ENCODE data around the gene FLAD1.

The FLAD1 gene

GRCh38 chr1:154952664-154953063 is 30.5 kb upstream of the FLAD1 start:
- no peak for DNase-seq

DNA sequence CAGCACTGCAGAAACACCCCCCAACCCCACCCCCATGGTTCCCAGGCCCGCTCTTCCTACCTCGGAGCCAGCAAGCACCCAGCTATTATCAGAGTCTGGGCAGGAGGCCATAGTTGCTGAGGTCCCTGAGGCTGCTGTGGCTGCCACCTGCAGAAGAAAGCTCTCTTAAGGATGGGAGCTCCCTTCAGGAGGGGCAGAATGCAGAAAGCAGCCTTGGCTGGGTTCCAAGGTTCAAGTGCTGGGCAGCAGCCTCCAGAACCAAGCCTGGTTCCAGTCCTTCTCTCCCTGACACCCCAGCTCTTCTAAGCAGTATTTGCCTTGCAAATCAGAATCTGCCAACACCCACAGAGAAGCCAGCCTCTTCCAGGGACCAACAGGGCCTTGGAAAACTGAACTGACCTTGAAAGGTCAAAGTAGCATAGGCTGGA is 29.5 kb upstream of the FLAD1 start:
- DNase-seq = no peak

DNA sequence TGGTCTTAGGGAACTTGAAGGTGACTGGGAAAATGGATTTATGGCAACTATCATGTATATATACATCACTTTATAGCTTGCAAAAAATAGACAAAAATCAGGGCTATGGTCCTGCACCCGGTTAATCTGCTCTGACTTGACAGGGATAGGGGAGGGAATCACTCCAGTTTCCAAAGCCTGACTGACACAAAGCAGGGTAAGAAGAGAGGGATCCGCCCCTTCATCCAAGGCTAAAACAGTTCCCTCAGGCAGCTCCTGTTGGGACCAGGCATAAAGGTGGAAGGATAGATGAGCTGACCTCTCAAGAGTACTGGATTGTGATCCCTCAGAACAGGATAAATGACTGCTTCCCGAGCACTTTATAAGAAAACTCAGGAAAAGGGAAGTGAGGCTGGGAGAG is 28.6 kb upstream of the FLAD1 start:
- DNase-seq = no peak

DNA sequence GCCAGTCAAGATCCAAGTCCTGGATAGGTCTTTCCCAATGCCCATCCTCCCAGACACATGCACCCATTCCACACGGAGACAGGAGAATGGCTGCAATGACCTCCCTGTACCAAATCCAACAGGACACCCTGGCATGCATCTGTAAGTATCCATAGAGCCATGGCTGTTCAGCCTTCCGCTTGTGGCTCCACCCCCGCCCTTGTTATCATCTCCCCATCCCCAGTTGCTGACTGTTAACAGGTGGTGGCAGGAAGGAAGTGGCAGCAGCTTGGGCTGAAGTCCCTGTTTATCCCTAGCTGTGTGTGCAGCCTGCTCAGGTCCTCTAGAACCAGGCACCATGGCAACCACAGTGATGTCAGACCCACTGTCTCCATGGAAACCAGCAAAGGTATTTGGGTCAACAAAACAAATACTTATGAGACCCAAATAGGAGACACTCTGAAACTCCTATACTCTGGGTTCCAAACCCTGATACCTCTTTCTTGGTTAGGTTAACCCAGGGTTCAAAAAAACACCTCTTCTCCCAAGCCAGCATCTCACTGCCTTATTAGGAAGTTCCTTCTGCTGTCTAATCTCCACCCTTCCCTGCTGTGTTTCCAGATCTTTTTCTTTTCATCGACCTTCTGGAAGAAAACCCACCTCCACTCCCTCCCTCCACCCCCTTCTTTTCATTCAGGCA is 28.0 kb upstream of the FLAD1 start:
- peak; percentile 96 for DNase-seq

GRCh38 chr1:154955718-154956543 is 27.2 kb upstream of the FLAD1 start, which contains the start of gene PBXIP1:
Gene PBXIP1 (minus strand): TSS chr1:154956099. CDS start chr1:154953721, 2,378 bp downstream.
- peak; percentile 76 for DNase-seq

GRCh38 chr1:154956544-154956941 is 26.6 kb upstream of the FLAD1 start:
- no peak for DNase-seq

DNA sequence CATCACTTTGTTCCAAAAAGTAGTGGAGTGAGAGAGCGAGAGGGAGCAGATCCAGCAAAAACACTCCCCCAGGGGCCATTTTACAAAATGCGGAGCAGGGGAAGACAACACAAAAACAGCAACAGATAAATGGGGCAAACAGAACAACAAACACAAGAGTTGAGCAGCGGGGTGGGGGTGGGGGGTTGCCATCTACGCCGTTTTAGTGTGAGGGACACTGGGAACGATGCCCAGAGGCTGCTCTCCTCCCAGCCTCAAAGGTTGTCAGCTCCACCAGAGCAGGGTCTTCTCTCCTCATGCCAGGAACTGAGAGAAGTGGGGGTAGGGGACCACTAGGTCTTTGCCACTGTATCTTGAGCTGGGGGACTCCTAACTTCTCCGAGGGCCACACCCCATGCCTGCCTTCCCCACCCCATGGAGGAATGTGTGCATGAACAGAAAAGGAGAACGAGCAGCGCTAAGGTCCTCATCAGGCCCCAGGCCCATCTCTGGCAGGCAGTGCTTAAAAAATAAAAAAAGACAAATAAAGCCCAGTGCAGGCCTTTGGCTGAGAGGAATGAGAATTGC is 26.0 kb upstream of the FLAD1 start:
- DNase-seq = no peak

DNA sequence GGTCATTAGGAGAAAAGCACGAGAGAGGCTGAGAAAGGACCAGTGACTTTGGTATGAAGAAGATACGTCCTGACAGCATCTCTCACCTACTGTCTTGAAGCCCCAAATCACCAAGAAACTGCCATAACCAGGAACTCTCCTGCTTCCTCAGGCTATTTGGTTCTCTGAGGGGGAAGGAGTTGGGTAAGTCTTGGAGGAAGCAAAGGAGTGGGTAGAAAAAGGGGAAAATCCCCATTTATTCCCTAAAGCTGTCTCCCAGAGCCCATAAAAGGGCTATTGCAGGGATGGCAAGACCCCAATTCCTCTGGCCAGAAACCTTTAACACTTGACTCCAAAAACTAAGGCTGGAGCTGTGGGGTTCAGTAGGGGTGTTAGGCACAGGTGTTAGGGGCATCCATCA is 25.1 kb upstream of the FLAD1 start:
- DNase-seq = no peak

- DNase-seq = no peak
Observed at GRCh38 chr1:154958681-154959425, 24.3 kb upstream of the FLAD1 start.

DNA sequence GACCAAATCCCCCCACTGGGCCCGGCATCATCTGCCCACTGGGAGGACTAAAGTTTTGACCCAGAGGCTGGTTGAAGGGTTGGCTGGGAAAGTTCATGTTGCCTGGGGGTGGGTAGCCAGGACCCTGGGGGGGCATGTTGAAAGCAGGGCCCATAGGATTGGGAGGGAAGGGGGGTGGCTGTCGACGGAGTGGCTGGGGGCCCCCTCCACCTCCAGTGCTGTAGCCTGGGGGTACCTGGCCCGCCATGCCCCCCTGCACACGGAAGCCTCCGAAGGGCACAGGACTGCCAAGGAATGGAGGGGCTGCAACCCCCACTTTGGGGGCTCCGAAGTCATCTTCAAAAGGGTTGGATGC is 23.7 kb upstream of the FLAD1 start:
- DNase-seq = no peak

GRCh38 chr1:154960446-154961136 is 22.6 kb upstream of the FLAD1 start:
- DNase-seq = no peak

DNA sequence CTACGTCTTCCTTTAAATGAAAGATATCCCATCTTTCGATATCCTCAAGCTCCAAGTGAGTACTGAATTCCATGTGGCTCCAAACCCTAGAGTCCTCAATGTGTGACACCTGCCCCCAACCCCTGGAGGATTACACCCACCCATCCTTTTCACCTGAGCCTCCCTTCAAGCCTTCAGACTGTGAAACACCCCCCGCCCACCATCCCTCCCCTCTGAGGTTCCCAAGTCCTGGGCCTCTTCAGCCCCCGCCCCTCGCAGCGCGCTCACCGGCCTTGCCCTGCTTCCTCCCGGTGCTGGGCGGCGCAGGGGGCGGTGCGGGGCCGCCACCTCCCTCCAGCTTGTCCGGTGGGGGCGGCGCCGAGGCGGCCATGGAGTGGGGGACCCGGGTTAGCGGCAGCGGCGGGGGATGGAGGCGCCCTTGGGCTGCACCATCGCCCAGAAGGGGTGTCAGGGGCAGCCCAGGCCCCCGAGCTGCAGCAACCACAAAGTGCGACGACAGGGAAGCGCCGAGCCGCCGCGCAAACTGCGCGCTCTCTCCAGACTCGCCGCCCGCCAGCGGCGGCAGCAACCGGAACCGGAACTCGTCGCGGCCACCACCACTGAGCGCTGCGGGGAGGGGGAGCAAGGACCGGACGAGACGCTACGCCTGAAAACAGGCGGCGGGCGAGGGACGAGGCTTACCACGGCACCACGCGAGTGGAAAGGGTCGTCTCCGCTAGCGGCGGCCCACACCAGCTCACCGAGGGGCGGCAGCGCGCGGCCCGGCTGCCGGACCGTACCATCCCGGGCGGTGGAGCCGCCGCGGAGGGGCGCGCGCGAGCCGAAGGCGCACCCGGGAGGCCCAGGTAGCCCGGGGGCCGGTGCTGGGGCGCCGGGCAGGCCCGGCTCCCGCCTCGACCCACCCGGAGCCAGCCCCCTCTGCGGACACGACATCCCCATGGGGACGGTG is 21.7 kb upstream of the FLAD1 start, which contains the start of gene PYGO2:
TSS of gene PYGO2 (minus strand) at position 576 of the 949 bp plus-strand sequence. CDS start at position 370, 206 bp downstream.
- DNase-seq = peak; percentile 75

DNA sequence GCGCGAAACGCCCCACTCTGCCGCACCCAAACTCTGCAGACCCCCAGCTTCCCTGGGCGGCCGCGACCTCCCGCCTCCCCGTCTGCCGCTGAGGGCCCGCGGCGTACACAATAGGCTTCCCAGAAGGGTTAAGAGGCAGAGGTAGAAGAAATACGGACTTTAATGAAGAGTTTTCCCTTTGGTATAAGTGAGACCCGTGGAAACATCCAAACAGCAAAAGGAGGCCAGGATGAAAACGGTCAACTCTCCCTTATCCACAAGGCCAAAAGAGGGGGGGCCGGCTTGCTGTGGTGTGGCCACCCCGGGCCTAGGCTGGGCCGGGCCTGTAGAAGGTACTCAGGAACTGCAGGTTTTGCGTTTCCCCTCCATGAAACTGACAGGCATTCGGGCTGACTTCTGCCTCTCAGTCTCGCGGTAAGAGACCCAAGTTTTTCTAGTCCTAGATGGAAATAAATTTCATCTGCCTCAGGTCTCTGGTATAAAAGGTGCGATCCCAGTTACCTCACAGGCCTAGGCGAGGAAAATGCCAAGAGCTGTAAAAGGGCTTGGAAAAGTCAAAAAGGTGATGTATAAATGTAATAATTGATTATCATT is 20.9 kb upstream of the FLAD1 start:
- DNase-seq = no peak

DNA sequence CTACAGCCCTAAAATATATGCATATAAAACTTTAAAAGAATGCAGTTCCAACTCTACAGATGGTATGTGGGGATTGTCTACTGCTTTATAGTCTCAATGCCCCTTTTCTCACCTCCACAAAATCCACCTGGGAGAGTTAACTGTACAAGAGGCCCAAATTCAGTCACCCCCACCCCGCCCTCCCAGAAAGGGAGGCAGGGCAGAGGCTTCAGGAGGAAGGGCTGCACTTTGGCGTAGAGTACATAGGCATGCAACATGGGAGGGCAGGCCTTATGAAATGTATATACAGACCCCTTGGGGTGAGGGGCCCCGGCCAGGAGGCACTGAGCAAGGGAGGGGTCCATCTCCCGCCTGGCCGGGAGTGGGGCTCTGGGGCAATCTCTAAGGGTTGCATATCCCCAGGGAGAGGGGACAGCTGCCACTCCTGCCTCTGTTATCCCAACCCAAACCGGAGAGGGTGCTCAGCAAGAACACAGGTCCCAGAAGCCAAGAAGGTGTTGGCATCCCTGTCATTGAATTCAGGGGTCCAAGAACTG is 20.3 kb upstream of the FLAD1 start:
- no peak for DNase-seq

- no peak for DNase-seq
Observed at GRCh38 chr1:154963643-154964042, 19.5 kb upstream of the FLAD1 start.

- no peak for DNase-seq
Observed at GRCh38 chr1:154964359-154964758, 18.8 kb upstream of the FLAD1 start.

GRCh38 chr1:154966111-154966510 is 17.0 kb upstream of the FLAD1 start:
- no peak for DNase-seq

GRCh38 chr1:154967331-154967950 is 15.7 kb upstream of the FLAD1 start:
- DNase-seq = no peak

DNA sequence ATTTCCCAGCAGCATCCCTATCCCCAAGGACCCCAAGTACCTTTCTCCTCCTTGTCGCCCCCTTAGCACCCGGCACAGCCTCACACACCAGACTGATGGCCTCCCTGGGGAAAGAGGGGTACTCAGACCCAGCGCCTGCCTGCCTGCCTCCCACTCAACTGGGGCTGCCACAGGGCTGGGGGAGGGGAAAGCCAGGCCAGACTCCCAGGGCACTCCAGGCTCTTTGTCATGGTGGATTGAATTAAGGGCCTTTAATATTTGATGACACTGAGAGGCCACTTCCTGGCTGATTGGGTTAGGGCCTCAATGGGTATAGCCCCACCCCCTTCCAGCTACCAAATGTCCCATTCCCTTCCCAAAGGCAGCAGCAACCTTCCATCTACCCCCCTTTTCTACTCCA is 14.4 kb upstream of the FLAD1 start:
- DNase-seq = no peak

DNA sequence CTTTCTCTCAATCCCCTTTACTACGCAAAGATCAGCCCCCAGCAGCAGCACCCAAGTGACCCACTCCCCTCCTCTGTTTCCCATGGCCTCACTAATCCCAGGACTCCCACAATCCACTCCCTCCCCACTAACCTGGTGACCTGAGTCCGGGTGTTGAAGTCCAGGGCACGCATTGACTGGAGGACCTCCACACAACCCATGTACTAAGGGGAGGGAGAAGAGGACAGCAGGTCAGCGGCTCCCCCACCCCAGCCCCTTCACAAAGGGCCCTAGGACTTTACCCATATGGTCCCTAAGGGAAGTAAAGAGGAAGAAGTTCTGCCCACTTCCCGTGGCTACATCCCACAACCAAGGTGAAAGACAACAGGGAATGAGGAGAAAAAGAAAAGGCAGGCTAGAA is 13.9 kb upstream of the FLAD1 start:
- DNase-seq = no peak

Data from effector CD4-positive, alpha-beta T cell (primary cell).